WERI-Rb-1 (cell line): Measurements from ENCODE around the gene SORCS2.
A peak's percentile ranks its signal among the peaks of the same experiment; 100 is the strongest.

Source experiments
- DNase-seq: peaks from one replicate; pipeline ENCODE4 v3.0.0-alpha.2; 2020
- H3K27ac ChIP-seq: fragments of 250-450 bp; sonication (Bioruptor Pico); 2 replicates; pipeline ENCODE4 v1.5.1; 2020; ENCODE audit warnings: mild to moderate bottlenecking, moderate library complexity
- H3K27me3 ChIP-seq: fragments of 250-450 bp; sonication (Bioruptor Pico); 2 replicates; pipeline ENCODE4 v1.5.1; 2021; ENCODE audit warnings: mild to moderate bottlenecking, low read depth, moderate library complexity; ENCODE audit not compliant: insufficient read depth, severe bottlenecking
- H3K36me3 ChIP-seq: fragments of 250-450 bp; sonication (Bioruptor Pico); 2 replicates; pipeline ENCODE4 v1.5.1; 2020; ENCODE audit warnings: mild to moderate bottlenecking, moderate library complexity
- H3K4me3 ChIP-seq: 2 replicates; pipeline ENCODE4 v1.5.1; 2011; ENCODE audit warnings: low read depth, mild to moderate bottlenecking, control low read depth, low read length
- H3K9me3 ChIP-seq: fragments of 250-450 bp; sonication (Bioruptor Pico); 2 replicates; pipeline ENCODE4 v1.5.1; 2021; ENCODE audit warnings: mild to moderate bottlenecking, moderate library complexity; ENCODE audit not compliant: severe bottlenecking
- TF ChIP-seq, protein P1 (sequence below): IDR thresholded peaks from 2 replicates; pipeline ENCODE4 v1.5.1; 2011; ENCODE audit warnings: low read depth, mild to moderate bottlenecking, control low read depth, inconsistent platforms, low read length

The SORCS2 gene

DNA sequence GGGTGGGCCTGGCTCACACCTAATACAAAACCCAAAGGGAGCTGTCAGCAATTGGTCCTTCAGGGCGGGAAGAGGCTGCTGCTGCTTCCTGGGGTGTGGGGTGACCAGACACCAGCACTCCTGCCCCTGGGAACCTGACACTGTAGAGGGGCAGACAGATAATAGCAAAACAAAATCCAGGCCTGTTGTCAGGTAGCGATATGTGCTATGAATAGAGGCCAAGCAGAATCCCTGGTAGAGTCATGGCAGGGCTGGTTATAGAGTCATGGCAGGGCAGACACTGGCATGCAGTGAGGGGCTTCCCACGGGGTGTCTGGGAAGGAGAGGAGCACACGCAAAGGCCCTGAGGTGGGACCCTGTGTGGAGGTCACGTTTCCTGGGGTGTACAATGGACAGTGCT lies 321.9 kb downstream of the SORCS2 start:
- TF ChIP-seq, protein P1, sequence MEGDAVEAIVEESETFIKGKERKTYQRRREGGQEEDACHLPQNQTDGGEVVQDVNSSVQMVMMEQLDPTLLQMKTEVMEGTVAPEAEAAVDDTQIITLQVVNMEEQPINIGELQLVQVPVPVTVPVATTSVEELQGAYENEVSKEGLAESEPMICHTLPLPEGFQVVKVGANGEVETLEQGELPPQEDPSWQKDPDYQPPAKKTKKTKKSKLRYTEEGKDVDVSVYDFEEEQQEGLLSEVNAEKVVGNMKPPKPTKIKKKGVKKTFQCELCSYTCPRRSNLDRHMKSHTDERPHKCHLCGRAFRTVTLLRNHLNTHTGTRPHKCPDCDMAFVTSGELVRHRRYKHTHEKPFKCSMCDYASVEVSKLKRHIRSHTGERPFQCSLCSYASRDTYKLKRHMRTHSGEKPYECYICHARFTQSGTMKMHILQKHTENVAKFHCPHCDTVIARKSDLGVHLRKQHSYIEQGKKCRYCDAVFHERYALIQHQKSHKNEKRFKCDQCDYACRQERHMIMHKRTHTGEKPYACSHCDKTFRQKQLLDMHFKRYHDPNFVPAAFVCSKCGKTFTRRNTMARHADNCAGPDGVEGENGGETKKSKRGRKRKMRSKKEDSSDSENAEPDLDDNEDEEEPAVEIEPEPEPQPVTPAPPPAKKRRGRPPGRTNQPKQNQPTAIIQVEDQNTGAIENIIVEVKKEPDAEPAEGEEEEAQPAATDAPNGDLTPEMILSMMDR = no peak
- no peak for DNase-seq
- H3K27me3 ChIP-seq = no peaks in the 10 kb centered on the region
- H3K4me3 ChIP-seq = no peak overlapping the region
- peaks cover 13% of the 10 kb centered on the region for H3K36me3 ChIP-seq
- H3K27ac ChIP-seq = no peak overlapping the region
- H3K9me3 ChIP-seq = no peaks in the 10 kb centered on the region

DNA sequence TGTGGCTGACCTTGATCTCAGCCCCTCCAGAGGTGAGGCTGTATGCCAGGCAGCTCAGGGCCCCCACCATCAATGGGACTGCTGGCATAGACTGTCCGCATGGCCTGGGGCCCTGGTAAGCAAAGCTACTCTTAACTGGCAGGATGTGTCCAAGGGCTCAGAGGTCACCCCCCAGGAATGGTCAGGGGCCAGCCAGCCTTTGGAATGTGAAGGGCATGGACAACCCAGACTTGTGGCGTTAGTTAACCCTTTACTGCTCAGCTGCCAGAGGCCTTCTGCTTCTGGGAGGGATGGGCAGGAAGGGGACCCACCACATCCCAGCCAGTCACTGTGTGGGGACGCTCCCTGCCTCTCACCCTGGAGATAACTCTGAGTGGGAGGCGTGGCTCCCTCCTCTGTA lies 322.5 kb downstream of the SORCS2 start:
- no peak overlapping the region for H3K27ac ChIP-seq
- TF ChIP-seq, protein P1 = no peak
- no peaks in the 10 kb centered on the region for H3K9me3 ChIP-seq
- DNase-seq = no peak
- peaks cover 17% of the 10 kb centered on the region for H3K36me3 ChIP-seq
- no peaks in the 10 kb centered on the region for H3K27me3 ChIP-seq
- no peak overlapping the region for H3K4me3 ChIP-seq

DNA sequence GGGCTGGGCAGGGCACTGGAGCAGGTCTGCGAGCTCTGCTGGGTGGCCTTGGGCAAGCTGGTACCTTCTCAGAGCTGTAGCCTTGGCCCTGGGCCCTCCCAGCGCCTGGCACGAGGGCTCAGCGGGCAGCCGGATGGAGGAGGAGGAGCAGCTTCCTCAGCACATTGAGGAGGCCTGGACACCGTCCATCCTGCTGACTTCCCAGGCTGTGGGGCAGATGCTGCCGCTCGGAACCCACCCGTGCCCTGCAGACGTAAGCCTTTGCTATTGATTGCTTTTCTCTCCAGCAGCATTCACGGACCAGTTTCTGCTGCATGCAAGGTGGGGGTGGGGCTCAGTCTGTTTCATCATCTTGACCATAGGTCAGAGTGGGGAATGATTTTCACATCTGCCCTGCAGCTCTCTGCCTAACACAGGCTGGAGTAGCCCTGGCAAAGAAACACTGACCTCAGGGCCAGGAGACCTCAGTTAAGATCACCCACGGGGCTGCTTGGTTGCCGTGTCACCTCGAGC lies 323.1 kb downstream of the SORCS2 start:
- Histone ChIP-seq H3K27me3 (no peaks in the 10 kb centered on the region), H3K36me3 (peaks cover 17% of the 10 kb centered on the region), H3K4me3 (no peak overlapping the region), H3K27ac (no peak overlapping the region), H3K9me3 (no peaks in the 10 kb centered on the region)
- TF ChIP-seq, protein P1 = no peak
- no peak for DNase-seq

DNA sequence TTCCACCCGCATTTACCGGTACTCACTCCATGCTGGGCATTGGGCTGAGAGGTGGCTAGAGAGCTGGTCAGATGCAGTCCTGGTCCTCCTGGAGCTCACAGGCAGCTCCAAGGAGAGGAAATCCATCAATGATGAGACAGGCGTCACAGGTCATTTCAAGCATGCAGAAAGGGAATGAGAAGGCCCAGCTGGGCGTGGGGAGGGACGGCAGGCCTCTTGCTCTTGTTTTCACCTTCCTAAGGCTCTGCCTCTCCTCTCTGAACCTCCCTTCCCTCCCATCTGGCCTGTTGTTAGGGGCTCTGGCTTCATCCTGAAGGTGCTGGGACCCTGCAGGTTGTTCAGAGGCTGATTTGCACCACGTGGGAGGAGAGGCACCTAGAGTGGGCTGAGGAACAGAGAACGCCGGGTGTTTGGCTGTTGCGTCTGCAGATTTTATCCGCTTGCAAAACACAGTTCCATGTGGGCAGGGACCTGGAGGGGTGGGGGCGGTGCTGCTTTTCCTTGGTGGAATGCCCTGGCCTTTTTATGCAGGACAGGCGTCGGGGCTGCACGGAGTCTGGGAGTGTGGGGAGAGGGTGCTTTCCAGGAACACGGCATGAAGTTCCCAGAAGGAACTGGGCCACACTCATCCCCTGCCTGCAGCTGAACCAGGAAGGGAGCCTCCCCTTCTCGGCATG lies 323.9 kb downstream of the SORCS2 start:
- H3K27ac ChIP-seq = no peak overlapping the region; the same call in 1 of the 2 replicates
- no peak overlapping the region for H3K4me3 ChIP-seq
- H3K27me3 ChIP-seq = no peaks in the 10 kb centered on the region
- peaks cover 17% of the 10 kb centered on the region for H3K36me3 ChIP-seq
- H3K9me3 ChIP-seq = no peaks in the 10 kb centered on the region
- TF ChIP-seq, protein P1 = no peak
- DNase-seq = peak; percentile 21

DNA sequence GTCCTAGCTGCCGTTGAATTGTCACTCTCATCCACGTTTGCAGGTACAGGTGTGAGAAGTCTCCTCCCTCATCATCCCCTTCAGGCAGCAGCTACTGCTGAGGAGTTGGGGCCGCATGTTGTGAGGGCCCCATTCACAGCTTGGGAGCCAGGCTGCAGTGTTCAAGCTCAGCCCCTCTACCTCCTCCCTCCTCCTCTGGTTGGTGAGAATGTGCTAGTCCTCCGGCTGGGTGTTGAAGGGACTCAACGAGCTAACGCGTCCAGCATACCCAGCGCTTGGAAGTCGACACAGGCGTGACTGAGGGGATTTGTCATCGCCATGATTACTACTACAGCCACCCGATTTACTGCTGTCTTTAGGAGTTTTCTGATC lies 324.4 kb downstream of the SORCS2 start:
- Histone ChIP-seq H3K27ac (no peak overlapping the region; the same call in 1 of the 2 replicates), H3K9me3 (no peaks in the 10 kb centered on the region), H3K4me3 (no peak overlapping the region), H3K36me3 (peaks cover 17% of the 10 kb centered on the region), H3K27me3 (no peaks in the 10 kb centered on the region)
- TF ChIP-seq, protein P1 = no peak
- DNase-seq = peak; percentile 39
